K562 (cell line): ENCODE results near the gene SSU72. TPM values are rescaled to one million over a fixed set of nuclear protein-coding genes. Genes with fewer than 3 reads are reported as not detected.
A peak's percentile ranks its signal among the peaks of the same experiment; 100 is the strongest.
"Not testable (repeated sequence)": the region's sequence is repeated elsewhere in the genome, so short reads cannot be mapped to it uniquely, and the experiment has no call there.

ENCODE experiments used
- ATAC-seq: fragments of 200-7000 bp; cut with Tn5 transposase; 3 replicates; pipeline ENCODE4 v1.9.1; 2020; ENCODE audit warnings: moderate library complexity
- BruUV-seq: library from RNA; stranded (reverse); fragments of 400-500 nt; replicated peaks from 2 replicates; lab custom pipeline; 2021; lab: Mats Ljungman, UMichigan
- CTCF ChIA-PET: fragments of 300-600 bp; formaldehyde crosslinking; extraction: SDS; loops from one replicate; lab custom pipeline; 2021; ENCODE audit warnings: low intra/inter-chr PET ratio; lab: Yijun Ruan, JAX
- POLR2A ChIA-PET: fragments of 300-600, 350-650 bp; sonication (Branson Sonifier 250); formaldehyde crosslinking; extraction: SDS; loops from one replicate; lab custom pipeline; 2021; ENCODE audit warnings: antibody characterized with exemption, inconsistent platforms; lab: Yijun Ruan, JAX
- DNase-seq, 4 experiments: peaks; one replicate each; pipeline versions ENCODE4 v3.0.0 to v3.0.0-alpha.2; 2011 to 2018; ENCODE audit warnings: low spot score in 3 of 4, mixed read lengths in 3 of 4; ENCODE audit errors: extremely low read depth in 1 of 4
- FAIRE-seq: peaks from 2 replicates; lab custom pipeline; 2011; peaks lifted over from hg19 to GRCh38; lab: Jason Lieb, UNC
- H2AFZ ChIP-seq: 2 replicates; pipeline ENCODE4 v1.6.0; 2011; ENCODE audit warnings: low read depth, low read length, control low read depth, inconsistent platforms
- H3K27ac ChIP-seq: fragments of 200-600 bp; 3 replicates; pipeline ENCODE4 v1.8.0; 2011; ENCODE audit warnings: low read depth, mild to moderate bottlenecking, control low read depth, inconsistent platforms, low read length, moderate library complexity, mixed read lengths; ENCODE audit errors: extremely low read depth
- H3K27me3 ChIP-seq, 2 experiments: fragments of 300-600 bp in 1 of 2; 2 replicates in 1 of 2; 3 replicates in 1 of 2; pipeline versions ENCODE4 v1.6.0 to v1.8.0; 2011; ENCODE audit warnings: inconsistent platforms in 2 of 2, low read length in 2 of 2, mild to moderate bottlenecking in 1 of 2, mixed read lengths in 1 of 2, moderate library complexity in 1 of 2; ENCODE audit not compliant: control insufficient read depth in 2 of 2, insufficient read depth in 2 of 2
- H3K36me3 ChIP-seq: fragments of 300-600 bp; 3 replicates; pipeline ENCODE4 v1.8.0; 2011; ENCODE audit warnings: mild to moderate bottlenecking, low read length, inconsistent platforms; ENCODE audit not compliant: control insufficient read depth, insufficient read depth
- H3K4me1 ChIP-seq, 2 experiments: fragments of 200-600 bp in 1 of 2; replicated peaks in 1 of 2; 2 replicates in 1 of 2; 3 replicates in 1 of 2; pipeline versions ENCODE4 v1.5.1 to v1.8.0; 2011; ENCODE audit warnings: inconsistent platforms in 2 of 2, low read length in 2 of 2, mild to moderate bottlenecking in 1 of 2, mixed read lengths in 1 of 2, moderate library complexity in 1 of 2; ENCODE audit not compliant: control insufficient read depth in 2 of 2, insufficient read depth in 2 of 2
- H3K4me2 ChIP-seq: 2 replicates; pipeline ENCODE4 v1.6.1; 2011; ENCODE audit warnings: low read length, control low read depth, inconsistent platforms, mixed read lengths; ENCODE audit not compliant: insufficient read depth
- H3K4me3 ChIP-seq: fragments of 200-600 bp; sonication (generic), shearing (Covaris generic); 2 replicates; pipeline ENCODE4 v1.5.1; 2016; ENCODE audit warnings: control low read depth, inconsistent platforms
- H3K79me2 ChIP-seq: fragments of 200-600 bp; 3 replicates; pipeline ENCODE4 v1.8.0; 2011; ENCODE audit warnings: low read length, inconsistent platforms; ENCODE audit not compliant: control insufficient read depth, insufficient read depth
- H3K9ac ChIP-seq, 2 experiments: 2 replicates each; pipeline versions ENCODE4 v1.6.0 to v1.6.1; 2011; ENCODE audit warnings: low read depth in 2 of 2, low read length in 2 of 2, control low read depth in 1 of 2, inconsistent platforms in 1 of 2, mild to moderate bottlenecking in 1 of 2, mixed read lengths in 1 of 2; ENCODE audit not compliant: insufficient read depth in 1 of 2
- H3K9me1 ChIP-seq: one replicate; pipeline ENCODE4 v1.6.0; 2011; ENCODE audit warnings: inconsistent platforms, mild to moderate bottlenecking, low read length, moderate library complexity; ENCODE audit not compliant: control insufficient read depth, insufficient read depth
- H3K9me3 ChIP-seq: replicated peaks from 2 replicates; pipeline ENCODE4 v1.5.1; 2011; ENCODE audit warnings: low read depth, low read length, inconsistent platforms; ENCODE audit not compliant: control insufficient read depth, insufficient read depth
- H4K20me1 ChIP-seq: replicated peaks from 2 replicates; pipeline ENCODE4 v1.6.1; 2011; ENCODE audit warnings: low read length, inconsistent platforms, mixed read lengths; ENCODE audit not compliant: control insufficient read depth, insufficient read depth
- ARID4B ChIP-seq: sonication (generic); formaldehyde crosslinking; IDR thresholded peaks from 2 replicates; pipeline ENCODE4 v1.8.0; 2022; ENCODE audit warnings: mild to moderate bottlenecking, missing genetic modification reagents
- EGR1 ChIP-seq: fragments of 450-650 bp; conservative IDR thresholded peaks from 2 replicates; pipeline ENCODE4 v1.6.1; 2017; ENCODE audit warnings: mild to moderate bottlenecking
- HINFP ChIP-seq: fragments of 450-650 bp; conservative IDR thresholded peaks from 2 replicates; pipeline ENCODE4 v1.6.1; 2016; ENCODE audit warnings: missing genetic modification characterization, low read depth, mild to moderate bottlenecking, control low read depth, missing compliant biosample characterization
- HIVEP1 ChIP-seq: fragments of 250-450 bp; sonication (Bioruptor Pico); IDR thresholded peaks from 2 replicates; pipeline ENCODE4 v1.4.0; 2020; ENCODE audit warnings: mild to moderate bottlenecking
- HNRNPL ChIP-seq: fragments of 200-400 bp; formaldehyde crosslinking; IDR thresholded peaks from 2 replicates; pipeline ENCODE4 v1.6.1; 2017; ENCODE audit warnings: low read depth, mild to moderate bottlenecking, low read length
- POLR2A ChIP-seq: fragments of 450-650 bp; conservative IDR thresholded peaks from 2 replicates; pipeline ENCODE4 v1.6.1; 2016
- POLR2G ChIP-seq: fragments of 200-400 bp; formaldehyde crosslinking; IDR thresholded peaks from 2 replicates; pipeline ENCODE4 v1.6.1; 2017; ENCODE audit warnings: low read depth, mild to moderate bottlenecking, antibody characterized with exemption, low read length, moderate library complexity
- SMAD3 ChIP-seq: fragments of 450-650 bp; formaldehyde crosslinking; conservative IDR thresholded peaks from 2 replicates; pipeline ENCODE4 v1.4.0; 2020; ENCODE audit warnings: mild to moderate bottlenecking
- WGBS: fragments of 100-300 bp; shearing (Covaris generic); methylation state at CpG from one replicate; pipeline ENCODE4 v1.1.6; 2016; ENCODE audit warnings: low coverage, mixed read lengths; ENCODE audit not compliant: insufficient coverage; ENCODE audit errors: missing lambda C conversion rate; 5-methylcytosine and 5-hydroxymethylcytosine counted together
- in situ Hi-C: fragments of 300-500 bp; cut with MboI; formaldehyde crosslinking; loops from 4 replicates; pipeline ENCODE4 v1.15.0; 2018; ENCODE audit warnings: inconsistent platforms, mixed read lengths
- intact Hi-C: fragments of 100-400 bp; cut with micrococcal nuclease; formaldehyde crosslinking; loops from 2 replicates; pipeline ENCODE4 v1.14.2; 2022
- polyA plus RNA-seq, 8 experiments: library from polyadenylated mRNA; depleted of rRNA in 4 of 8; stranded (reverse) in 5 of 8; unstranded in 3 of 8; fragments of >200 nt; fragmentation: Nextera tagmentation in 2 of 8; fragmentation: Illumina TruSeq in 1 of 8; extraction: Ambion mirVana in 2 of 8; extraction: Trizol in 1 of 8; gene quantifications; 2 replicates each; pipeline versions ENCODE4 v1.2.1 to v1.2.3, GENCODE V29; 2011 to 2014; ENCODE audit warnings: inconsistent platforms in 1 of 8, missing spikeins in 1 of 8
- total RNA-seq, 7 experiments: library from RNA; depleted of rRNA in 6 of 7; stranded (reverse); fragments of >200 nt in 6 of 7; fragmentation: Illumina TruSeq in 2 of 7; extraction: Trizol in 2 of 7; gene quantifications; 2 replicates each; pipeline versions ENCODE4 v1.2.1 to v1.2.3, GENCODE V29; 2011 to 2021; ENCODE audit warnings: low replicate concordance in 1 of 7

The SSU72 gene
- total and polyA plus RNA-seq, 9 of the 15 experiments (the other 6 are each of a cell fraction or from before 2014, with no cell fraction given): 70.8 to 201 (median 94.6) TPM

- H3K4me3 ChIP-seq: no peak overlapping the region
- H3K9me3 ChIP-seq: no peaks in the 10 kb centered on the region
- no TSS peak for BruUV-seq
- ATAC-seq: no peak
- H3K36me3 ChIP-seq: peaks cover 75% of the 10 kb centered on the region
- 98% methylated on average over 18 of the region's 28 CpGs for WGBS
- no peak overlapping the region for H2AFZ ChIP-seq
- H3K4me2 ChIP-seq: no peak overlapping the region
- TF ChIP-seq EGR1 (0 out of 2 replicates have a peak, but pooled peaks have one; percentile 4), POLR2A (peak; percentile 49; the same call in 1 of the 2 replicates), ARID4B (CRISPR knock-in tag) (no peak), POLR2G (peak; percentile 36; the same call in 1 of the 2 replicates), HNRNPL (peak; percentile 83), SMAD3 (CRISPR knock-in tag) (no peak), HIVEP1 (CRISPR knock-in tag) (no peak), HINFP (tag) (no peak)
- TF ChIP-seq, all 486 proteins: peak for 4
- CTCF ChIA-PET: no interaction called here
- in situ Hi-C loops (no loop called here), intact Hi-C loops (loop anchor here (10.0 kb wide), 1 partner anchor 123 kb away; the partner anchor contains the start of gene CCNL2)
- Histone ChIP-seq H4K20me1 (no peaks in the 10 kb centered on the region), H3K9ac (no peak overlapping the region; a peak in 1 of 4 replicates), H3K9me1 (no peaks in the 10 kb centered on the region), H3K79me2 (peaks cover 23% of the 10 kb centered on the region), H3K27me3 (no peaks in the 10 kb centered on the region), H3K27ac (no peak overlapping the region), H3K4me1 (peaks cover 0 to 17% of the 10 kb centered on the region in 2 experiments; a peak in 2 of 5 replicates)
- no peak for FAIRE-seq
- peak in 2 of 4 experiments; percentile 6 to 14 for DNase-seq
- POLR2A ChIA-PET: no interaction called here
Measured at GRCh38 chr1:1517973-1518620, 56.6 kb downstream of the SSU72 start.

GRCh38 chr1:1516923-1517322, 57.7 kb downstream of the SSU72 start:
- DNase-seq: peak in 1 of 4 experiments; percentile 8
- intact Hi-C loops: loop anchor here (10.0 kb wide), 1 partner anchor 122 kb away; the partner anchor contains the start of gene CCNL2
- H3K9me3 ChIP-seq, H3K4me2 ChIP-seq, POLR2A ChIA-PET, H3K9me1 ChIP-seq, ATAC-seq, in situ Hi-C loops, BruUV-seq, H3K4me3 ChIP-seq, H3K27ac ChIP-seq, H3K27me3 ChIP-seq, FAIRE-seq, H4K20me1 ChIP-seq, CTCF ChIA-PET, H3K9ac ChIP-seq, H2AFZ ChIP-seq: not testable (repeated sequence)
- Histone ChIP-seq H3K36me3 (peaks cover 65% of the 10 kb centered on the region), H3K79me2 (peaks cover 33% of the 10 kb centered on the region), H3K4me1 (peaks cover 0 to 17% of the 10 kb centered on the region in 2 experiments; a peak in 2 of 5 replicates)
- WGBS: 98% methylated on average over 14 of the region's 14 CpGs
